Measurements from ENCODE around the gene ALDH1L2. TPM values are rescaled to one million over a fixed set of nuclear protein-coding genes. Genes with fewer than 3 reads are reported as not detected.

The ALDH1L2 gene
- total and polyA plus RNA-seq, 10 donors: 0.07 to 10.4 (median 3.2) TPM

GRCh38 chr12:105060715-105061378 lies 23.4 kb downstream of the ALDH1L2 start:
- Histone ChIP-seq H3K27ac (no peak overlapping the region), H3K27me3 (replicated peaks in 1 of 7) (no peaks in the 10 kb centered on the region), H3K4me1 (no peaks in the 10 kb centered on the region), H3K36me3 (no peaks in the 10 kb centered on the region), H3K9me3 (peaks cover 0 to 18% (median 14%) of the 10 kb centered on the region in 8 donors), H3K4me3 (no peak overlapping the region)
- TF ChIP-seq POLR2AphosphoS5 (IDR thresholded peaks at IDR 0.05) (no peak), CTCF (IDR thresholded peaks at IDR 0.05 in 8 of 11, conservative IDR thresholded peaks at IDR 0.05 in 3 of 11) (no peak), POLR2A (IDR thresholded peaks at IDR 0.05) (no peak)
- 85 to 93% (median 87%) methylated on average over 5 to 11 of the region's 11 CpGs for WGBS, 5 donors
- intact Hi-C loops (cut with DNase I; ENCODE audit: low total_unique reads): no loop called here
- no peak for DNase-seq

- no peaks in the 10 kb centered on the region for H3K36me3 ChIP-seq
- 27 to 71% (median 52%) methylated on average over 2 of the region's 2 CpGs for whole genome bisulfite sequencing, 5 donors
- intact Hi-C loops (cut with DNase I; ENCODE audit: low total_unique reads): no loop called here
- H3K4me3 ChIP-seq: no peak overlapping the region
- no peak for DNase-seq
- H3K4me1 ChIP-seq: peaks cover 0 to 10% (median 0%) of the 10 kb centered on the region in 6 donors
- peaks cover 0 to 31% (median 24%) of the 10 kb centered on the region in 8 donors for H3K9me3 ChIP-seq
- no peaks in the 10 kb centered on the region for H3K27me3 ChIP-seq (replicated peaks in 1 of 7)
- H3K27ac ChIP-seq: no peak overlapping the region
- TF ChIP-seq POLR2AphosphoS5 (IDR thresholded peaks at IDR 0.05) (no peak), CTCF (IDR thresholded peaks at IDR 0.05 in 8 of 11, conservative IDR thresholded peaks at IDR 0.05 in 3 of 11) (no peak), POLR2A (IDR thresholded peaks at IDR 0.05) (no peak)
Observed at GRCh38 chr12:105057174-105057573, 27.1 kb downstream of the ALDH1L2 start.

GRCh38 chr12:105053116-105053572 lies 31.1 kb downstream of the ALDH1L2 start:
- Histone ChIP-seq H3K9me3 (peaks cover 0 to 31% (median 24%) of the 10 kb centered on the region in 8 donors), H3K4me1 (peaks cover 0 to 10% (median 0%) of the 10 kb centered on the region in 6 donors), H3K27me3 (replicated peaks in 1 of 7) (no peaks in the 10 kb centered on the region), H3K36me3 (peaks cover 0 to 5% (median 0%) of the 10 kb centered on the region in 6 donors), H3K4me3 (no peak overlapping the region), H3K27ac (no peak overlapping the region)
- DNase-seq: peak; percentile 81
- TF ChIP-seq CTCF (IDR thresholded peaks at IDR 0.05 in 8 of 11, conservative IDR thresholded peaks at IDR 0.05 in 3 of 11) (peak; percentile 84 to 97 (median 93)), POLR2AphosphoS5 (IDR thresholded peaks at IDR 0.05) (no peak), POLR2A (IDR thresholded peaks at IDR 0.05) (no peak)
- intact Hi-C loops (cut with DNase I; ENCODE audit: low total_unique reads): loop anchor here (5.0 kb wide), 1 partner anchor 851 kb away; no protein-coding TSS in a partner anchor
- WGBS, 5 donors: 1 to 9% (median 3%) methylated on average over 2 of the region's 2 CpGs

DNA sequence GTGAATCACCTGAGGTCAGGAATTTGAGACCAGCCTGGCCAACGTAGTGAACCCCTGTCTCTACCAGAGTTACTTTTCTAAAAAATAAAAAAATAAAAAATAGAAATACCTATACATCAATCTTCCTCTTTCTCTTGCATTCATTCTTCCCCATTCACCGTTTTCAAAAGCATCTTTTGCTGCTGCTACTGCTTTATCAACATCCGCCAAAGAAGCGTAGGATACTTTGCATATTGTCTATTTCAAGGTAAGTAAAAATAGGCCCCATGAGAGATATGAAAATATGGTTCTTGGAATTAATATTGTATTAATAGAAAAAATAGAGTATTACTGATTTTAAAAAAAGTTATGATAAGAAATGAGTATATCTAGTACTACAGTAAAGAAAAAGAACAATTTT lies 32.3 kb downstream of the ALDH1L2 start:
- H3K4me3 ChIP-seq: no peak overlapping the region
- H3K27me3 ChIP-seq (replicated peaks in 1 of 7): no peaks in the 10 kb centered on the region
- intact Hi-C loops (cut with DNase I; ENCODE audit: low total_unique reads): loop anchor here (5.0 kb wide), 1 partner anchor 850 kb away; no protein-coding TSS in a partner anchor
- no peak overlapping the region for H3K27ac ChIP-seq
- no peak for DNase-seq
- peaks cover 0 to 28% (median 22%) of the 10 kb centered on the region in 8 donors for H3K9me3 ChIP-seq
- WGBS, 5 donors: 68 to 85% (median 77%) methylated on average over 4 of the region's 4 CpGs
- no peak for TF ChIP-seq POLR2A (IDR thresholded peaks at IDR 0.05)
- H3K36me3 ChIP-seq: peaks cover 0 to 5% (median 0%) of the 10 kb centered on the region in 6 donors
- H3K4me1 ChIP-seq: peaks cover 0 to 10% (median 0%) of the 10 kb centered on the region in 6 donors
